ENCODE measurements around the gene PCYT2.
A peak's percentile ranks its signal among the peaks of the same experiment; 100 is the strongest.
"Not testable (repeated sequence)": the region's sequence is repeated elsewhere in the genome, so short reads cannot be mapped to it uniquely, and the experiment has no call there.

The PCYT2 gene

DNA sequence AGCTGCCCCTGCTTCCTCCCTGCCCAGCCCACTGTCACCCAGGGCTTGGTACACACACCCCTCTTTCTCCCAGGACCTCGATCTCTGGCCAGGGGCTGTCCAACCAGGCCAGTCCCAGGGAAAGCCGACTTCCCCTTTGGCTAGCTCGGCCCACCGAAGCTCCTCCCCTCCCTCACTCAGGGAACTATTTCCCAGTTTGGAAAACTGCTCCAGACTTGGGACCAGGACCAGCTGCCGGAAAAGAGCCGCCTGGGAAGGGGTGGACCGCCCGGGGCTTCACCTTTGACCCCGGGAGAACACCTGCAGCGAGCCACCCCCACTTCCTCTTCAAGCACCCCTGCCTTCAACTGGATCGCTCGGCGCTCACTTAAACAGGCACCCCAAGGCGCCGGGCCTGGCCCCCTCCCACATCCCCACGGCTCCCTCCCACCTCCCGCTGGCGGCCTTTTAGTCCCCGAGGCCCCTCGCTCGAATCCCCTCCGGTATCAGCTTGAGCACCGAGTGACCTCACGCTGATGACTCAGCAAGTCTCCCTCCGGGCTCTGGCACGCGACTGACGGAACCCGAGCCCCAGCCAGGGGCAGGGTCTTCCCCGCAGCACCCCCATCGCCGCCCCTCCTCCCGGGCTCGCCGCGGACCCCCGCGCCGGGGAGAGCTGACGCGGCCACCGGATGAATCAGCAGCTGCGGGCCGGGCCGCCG is 15.4 kb upstream of the PCYT2 start:
- DNase-seq, result no peak

DNA sequence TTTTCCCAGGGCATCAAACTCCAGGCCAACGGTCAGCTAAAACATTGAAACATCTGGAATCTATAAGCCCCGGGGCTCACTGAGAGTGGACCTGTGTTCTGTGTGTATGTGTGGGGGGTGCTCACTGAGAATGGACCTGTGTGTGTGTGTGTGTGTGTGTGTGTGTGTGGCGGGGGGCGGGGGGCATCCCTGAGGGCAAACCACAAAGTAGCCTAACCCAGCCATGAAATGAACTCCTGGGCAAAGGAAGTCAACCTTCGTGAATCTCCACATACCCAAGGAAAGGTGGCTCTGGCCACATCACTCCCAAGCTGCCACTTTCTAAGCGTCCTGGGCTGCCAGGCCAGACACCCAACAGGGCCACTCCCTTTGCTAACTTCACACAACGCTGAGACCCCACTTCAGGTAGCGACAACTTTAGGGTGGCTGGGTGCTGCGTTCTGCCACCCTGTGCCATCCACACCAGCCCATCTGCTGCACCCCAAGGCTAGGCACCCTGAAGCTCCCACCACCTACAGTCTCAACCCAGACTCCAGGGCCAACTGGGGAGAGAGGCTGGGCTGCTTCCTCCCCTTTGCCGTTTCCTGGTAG is 14.8 kb upstream of the PCYT2 start:
- no peak for DNase-seq

DNA sequence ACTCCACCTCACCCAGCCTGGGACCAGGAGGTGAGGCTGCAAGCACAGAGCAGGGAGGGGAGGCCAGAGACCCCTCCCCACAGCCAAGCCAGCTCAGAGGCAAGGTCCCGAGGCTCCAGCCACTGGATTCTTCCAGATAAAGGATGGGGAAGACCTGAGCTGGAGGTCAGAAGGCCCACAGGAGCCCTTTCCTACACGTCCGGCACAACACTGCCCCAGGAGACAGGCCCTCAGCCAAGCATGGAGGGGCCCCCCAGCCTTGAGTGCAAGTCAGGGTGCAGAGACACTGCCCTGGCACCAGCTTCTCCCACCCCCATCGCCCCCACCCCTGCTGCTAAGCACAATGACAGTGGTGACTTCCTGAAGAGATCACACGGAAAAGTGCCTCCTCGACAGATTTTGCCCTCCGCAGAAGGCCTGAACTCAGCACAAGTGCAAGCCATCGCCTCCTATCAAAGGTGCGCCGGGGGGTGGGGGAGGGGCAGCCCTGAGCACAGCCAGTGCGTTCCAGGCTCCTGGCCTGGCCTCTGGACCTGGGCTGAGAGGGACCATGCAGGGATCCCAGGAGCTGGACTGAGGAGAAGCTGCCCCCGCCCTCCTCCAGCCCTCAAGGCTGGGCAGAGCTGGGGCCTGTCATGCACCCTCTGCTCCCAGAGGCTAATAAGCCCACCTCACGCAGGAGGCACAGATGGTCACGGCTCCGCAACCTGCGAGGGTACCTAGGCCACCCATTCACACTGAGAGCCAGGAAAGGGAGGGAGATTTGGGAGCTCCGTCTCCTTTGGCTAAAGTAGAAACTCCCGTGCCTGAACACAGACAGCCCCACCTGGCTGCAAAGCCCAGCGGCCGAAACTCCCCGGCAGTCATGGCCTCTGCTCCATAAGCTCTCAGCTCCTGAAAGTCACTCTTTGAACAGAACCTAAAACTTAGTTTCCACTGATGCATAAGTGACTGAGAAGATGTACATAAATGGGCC is 13.6 kb upstream of the PCYT2 start:
- DNase-seq, result no peak

DNA sequence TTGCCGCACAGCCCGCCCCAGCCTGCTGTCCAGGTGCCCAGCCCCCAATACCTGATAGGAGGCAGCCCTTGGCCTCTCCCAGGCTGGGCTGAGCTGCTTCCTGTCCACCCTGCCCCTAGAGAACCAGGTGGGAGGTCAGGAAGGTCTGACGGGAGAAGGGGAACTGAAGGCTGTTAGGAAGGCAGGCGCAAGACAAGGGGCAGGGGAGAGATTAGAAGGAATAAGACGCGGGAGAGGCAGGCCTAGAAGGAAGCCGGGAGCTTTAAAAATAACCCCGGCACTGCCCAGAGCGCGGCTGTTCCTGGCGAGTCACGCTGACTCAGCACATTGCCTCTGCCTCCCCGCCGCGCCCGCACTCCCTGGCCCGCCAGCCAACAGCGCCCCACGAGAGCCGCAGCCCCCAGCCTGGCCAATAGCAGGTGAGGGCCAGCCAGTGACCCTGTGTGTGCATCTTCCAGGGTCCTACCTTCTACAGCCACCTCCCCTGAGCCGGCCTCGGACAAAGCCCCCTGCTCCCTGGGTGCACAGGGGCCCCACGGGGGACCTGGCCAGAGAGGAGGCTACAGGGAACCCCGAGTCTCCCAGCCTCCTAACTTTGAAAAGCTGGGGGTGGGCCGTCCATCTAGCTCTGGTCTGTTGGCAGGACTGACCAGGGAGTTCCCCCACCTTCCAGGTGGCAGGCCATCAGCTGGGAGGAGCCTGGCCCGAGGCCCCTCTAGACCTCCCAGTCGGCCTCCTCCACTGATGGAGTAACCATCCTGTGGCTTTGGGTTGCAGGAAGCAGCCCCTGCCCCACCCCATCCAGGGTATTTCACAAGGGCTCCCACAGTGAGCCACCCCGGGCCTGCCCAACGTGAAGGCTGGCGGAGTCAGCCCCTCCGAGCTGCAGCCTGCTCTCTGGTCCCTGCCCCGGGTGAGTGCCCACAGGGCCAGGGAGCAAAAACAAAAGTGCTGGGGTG is 12.4 kb upstream of the PCYT2 start:
- DNase-seq, result no peak

DNA sequence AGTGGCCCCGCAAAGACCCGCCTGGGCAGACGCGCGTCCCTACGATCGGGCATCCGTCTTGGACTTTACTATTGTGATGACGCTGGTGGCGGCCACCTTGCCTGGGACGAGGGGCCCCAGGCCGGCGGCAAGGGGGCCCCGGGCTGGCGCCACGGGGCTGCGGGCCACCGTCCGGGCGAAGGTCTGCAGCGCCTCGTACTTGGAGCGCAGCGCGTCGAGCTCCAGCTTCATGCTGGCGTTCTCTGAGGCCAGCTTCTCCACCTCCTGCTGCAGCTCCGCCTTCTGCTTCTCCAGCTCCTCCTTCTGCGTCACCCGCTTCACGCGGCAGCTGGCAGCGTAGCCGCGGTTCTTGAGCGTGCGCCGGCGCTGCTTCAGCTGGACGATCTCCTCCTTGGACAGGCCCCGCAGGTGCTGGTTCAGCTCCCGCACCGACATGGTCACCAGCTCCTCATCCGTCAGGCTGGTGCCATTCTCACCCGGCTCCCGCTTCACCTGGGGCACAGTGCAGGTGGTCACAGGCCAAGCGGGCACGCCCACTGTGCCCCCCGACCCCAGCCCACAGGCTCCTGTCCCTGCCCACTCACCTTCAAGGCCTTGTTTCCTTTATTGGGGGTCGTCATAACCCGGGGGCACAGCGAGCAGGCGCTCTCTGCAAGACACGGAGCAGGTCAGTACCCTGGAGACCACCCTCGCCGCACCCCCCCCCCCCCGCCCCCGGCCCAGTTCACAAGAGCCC is 11.5 kb upstream of the PCYT2 start:
- DNase-seq, result no peak

DNA sequence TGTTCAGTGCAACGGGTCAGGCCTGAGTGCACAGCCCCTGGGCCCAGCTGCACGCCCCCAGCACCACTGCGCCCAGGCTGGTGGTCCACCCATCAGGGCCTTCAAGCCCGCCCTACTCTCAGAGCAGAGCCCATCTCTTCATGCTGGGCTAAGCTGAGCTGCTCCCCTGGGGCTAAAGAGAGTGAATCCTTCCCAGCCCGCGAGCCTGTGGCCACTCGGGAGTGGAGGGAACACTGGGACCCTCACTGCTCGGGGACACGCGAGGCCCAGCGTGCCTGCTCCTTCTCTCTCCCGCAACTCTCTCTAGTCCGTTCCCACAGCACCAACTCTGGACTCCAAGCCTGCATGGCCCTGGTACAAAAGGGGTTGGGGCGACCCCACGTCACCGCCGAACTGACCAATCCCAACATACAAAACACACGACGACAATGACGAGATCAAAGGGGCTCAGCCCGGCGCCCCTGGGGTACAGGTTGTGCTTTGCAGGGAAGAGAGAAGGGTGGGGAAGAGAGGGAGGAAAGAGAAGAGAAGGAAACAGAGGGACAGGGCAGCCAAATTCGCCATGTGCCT is 10.9 kb upstream of the PCYT2 start:
- no peak for DNase-seq

DNA sequence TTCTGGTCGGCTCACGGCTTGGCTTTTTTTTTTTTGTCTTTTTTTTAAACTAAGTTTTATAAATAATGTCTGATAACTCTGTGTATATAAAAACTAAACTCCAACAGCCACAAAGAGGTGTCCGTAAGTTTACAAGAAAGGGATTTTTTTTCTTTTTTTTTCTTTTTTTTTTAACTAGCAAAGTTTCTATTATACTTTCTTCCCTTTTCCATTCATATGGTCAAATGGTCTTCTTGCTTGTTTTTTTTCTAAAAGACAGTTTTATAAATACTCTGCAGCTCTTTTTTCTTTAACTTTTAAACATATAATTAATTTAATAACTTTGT is 10.3 kb upstream of the PCYT2 start:
- no peak for DNase-seq

DNA sequence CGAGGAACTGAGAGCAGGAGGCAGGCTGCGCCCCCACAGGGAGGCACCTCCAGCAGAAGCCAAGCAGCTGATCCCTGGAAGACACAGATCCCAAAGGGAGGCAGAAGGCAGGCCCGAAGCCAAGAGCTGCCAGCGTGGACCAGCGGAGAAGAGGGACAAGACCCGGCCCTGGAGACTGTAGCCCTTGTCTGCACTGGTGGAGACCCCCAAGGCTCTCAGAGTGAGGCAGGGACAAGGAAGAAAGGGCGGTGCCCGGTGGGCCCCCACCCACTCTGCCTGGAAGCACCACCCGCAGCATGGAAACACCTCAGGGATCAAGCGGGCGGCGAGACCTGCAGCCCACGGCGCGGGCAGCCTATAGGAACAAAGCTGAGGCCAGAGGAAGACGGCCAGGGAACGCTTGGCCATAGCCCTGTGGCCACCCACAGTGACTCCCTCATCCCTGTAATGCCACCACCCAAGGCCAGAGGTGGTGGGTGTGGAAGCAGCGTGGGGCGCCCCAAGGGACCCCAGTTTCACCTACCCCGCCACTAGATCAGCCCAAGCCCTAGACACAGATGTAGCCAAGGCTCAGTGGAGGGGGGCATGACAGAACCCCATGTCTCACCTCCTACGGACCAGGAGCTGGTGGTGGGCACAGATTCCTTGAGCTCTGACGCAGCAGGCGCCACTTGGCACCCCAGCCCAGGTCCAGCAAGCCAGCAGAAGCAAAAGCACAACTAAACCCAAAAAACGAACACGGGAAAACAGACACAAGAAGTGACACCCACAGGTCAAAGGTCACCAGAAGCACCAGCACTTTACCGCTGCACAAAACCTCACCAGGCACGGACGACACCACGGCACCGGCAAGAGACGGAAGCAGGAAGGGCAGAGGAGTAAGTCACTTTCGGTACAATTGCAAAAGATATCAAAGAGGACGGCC is 9.7 kb upstream of the PCYT2 start:
- no peak for DNase-seq

DNA sequence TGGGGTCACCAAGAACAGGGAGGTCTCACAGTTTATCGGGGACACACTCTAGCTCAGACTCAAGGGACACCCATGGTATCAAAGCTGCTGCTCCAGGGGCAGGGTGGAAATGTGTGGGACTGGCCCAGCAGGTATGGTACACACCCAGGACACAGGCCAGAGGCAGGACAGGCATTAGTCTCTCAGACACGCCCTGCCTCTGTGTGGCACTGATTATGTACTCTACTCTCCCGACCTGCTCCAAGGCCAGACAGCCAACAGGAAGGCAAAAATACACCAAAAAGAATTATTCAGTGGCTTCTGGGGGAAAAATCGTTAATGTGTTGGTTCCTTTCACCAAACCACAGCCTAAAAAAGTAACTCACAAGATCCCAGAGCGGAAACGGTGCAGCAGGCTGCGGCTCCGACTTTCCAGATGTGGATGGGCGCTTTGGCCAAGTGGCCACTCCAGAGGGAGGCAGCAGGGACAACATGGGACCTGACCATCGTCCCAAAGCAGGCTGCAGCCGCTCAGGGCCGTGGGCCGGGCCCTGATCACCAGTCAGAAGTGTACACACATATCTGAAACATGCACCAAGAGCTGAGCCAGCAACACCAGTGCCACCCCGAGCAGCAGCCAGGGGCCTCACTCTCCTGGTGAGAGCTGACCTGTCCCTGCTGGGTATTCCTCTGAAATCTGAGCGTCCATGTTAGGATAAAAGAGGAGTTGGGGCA is 7.8 kb upstream of the PCYT2 start:
- DNase-seq, result no peak

DNA sequence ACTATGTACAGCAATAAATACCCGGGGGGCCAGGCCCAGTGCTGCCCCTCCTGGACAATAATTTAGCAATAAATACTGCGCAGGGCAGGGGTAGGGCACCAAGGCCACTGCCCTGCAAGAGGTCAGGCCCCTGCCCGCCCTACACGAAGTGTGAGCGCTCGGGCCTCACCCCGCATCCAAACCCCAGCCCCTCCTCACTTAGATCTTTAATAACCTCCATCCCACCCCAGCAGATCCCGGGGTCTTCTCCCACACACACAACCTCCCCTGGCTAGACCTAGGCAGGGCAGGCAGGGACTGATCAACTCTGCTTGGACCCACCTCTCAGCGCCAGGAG is 7.1 kb upstream of the PCYT2 start:
- not testable (repeated sequence) for DNase-seq

DNA sequence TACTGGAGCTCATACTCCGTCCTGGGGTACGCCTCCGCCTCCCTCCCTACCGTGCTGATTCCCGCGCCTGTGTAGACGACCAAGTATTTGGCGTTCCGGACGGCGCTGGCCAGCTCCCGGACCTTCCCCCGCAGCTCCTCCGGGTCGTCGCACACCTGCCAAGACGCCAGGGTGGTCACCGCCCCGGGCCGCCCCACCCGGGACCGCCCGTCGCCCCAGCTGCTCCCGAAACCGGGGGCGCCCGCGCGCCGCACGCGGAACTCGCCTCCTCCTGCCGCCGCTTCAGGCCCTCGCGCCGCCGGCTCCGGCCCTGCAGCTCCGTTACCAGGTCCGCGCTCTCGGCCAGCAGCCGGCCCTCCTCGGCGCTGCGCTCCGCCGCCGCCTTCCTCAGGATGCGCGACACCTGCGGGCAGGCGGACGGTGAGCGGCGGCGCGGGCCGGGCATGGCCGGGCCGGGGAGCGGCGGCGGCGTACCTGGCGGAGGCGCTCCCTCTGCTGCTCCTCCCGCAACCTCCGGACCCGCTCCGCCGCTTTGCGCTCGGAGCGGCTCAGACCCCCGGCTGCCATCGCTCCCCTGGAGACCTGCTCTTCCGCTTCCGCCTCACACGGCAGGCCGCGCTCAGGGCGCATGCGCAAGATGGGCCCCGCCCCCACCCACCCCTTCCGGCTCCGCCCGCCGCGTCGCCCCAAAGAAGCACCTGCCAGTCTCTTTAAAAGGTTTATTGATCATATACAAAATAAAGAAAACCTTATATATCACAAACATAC is 6.5 kb upstream of the PCYT2 start, which contains the start of gene SIRT7:
Gene SIRT7 (minus strand): TSS at position 612 of the 768 bp plus-strand sequence. CDS start 45 bp downstream, at position 567.
- DNase-seq, result peak; percentile 9

DNA sequence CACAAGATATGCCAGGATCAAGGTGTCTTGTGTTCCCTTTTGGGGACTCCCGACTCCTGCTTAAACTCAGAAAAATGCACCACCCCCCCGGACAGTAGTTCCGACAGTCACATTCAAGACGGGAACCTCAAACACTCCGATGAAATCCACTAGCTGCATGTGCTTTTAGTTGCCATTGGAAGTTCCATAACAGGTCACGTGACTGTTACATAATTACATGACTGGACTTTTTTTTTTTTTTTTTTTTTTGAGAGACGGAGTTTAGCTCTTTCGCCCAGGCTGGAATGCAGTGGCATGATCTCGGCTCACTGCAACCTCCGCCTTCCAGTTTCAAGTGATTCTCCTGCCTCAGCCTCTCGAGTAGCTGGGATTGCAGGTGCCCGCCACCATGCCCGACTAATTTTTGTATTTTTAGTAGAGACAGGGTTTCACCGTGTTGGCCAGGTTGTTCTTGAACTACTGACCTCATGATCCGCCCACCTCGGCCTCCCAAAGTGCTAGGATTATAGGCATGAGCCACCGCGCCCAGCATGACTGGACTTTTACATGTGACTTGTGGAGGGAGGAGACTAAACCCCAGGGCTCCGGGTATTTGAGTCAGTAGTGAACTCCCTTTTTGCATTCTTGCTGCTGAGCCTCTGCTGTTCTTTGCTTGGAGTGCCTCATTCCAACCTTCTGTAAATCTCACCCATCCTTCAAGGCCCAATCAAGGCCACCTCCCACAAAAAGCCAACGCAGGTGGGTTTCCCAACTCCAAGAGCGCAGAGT is 5.2 kb upstream of the PCYT2 start:
- DNase-seq, result no peak

DNA sequence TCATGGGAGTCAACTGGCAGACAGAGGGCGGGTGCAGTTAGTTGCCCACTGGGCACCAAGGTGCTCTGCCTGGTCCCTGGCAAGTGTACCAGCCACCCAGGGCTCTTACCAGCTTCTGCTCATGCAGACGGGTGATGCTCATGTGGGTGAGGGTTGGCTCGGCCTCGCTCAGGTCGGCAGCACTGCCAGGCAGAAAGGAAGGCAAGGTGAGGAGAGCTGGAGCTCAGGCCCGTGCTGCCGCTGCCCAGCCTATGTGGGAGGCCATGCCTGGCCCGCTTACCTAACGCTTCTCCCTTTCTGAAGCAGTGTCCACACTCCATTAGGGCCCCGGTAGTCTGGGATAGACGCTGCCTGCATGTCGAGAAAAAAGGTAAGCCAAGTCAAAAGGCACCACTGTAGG is 4.1 kb upstream of the PCYT2 start:
- no peak for DNase-seq

DNA sequence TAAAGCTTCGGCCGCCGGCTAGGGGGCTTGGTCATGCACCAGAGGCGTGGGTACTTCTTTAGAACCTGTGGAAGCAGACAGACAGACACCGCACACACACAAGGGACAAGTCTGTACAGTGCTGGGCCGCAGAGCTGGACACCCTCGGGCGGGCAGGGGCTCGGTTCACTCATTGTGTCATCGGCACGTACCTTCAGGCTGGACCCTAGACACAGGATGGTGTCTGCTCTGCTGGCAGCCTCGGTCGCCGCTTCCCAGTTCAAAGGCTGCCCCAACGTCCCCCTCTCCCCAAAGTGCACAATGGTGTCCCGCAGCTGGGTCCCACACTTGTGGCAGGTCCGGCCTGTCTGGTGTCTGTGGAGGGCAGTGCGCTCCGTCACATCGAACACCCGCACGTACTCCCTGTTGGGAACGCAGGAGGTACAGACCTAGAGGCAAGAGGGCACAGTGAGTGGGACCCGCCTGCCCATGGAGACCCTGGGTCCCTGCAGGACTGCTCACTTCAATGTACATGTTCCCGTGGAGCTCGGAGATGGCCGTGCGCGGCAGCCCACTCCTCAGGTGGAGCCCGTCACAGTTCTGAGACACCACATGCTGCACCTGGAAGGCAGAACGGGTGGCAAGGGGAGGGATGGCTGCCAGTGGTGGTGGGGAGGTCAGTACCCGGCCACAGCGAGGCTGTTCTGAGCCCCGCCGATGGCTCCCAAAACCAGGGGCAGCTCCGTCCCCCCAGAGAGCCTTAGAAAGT is 3.1 kb upstream of the PCYT2 start:
- no peak for DNase-seq

DNA sequence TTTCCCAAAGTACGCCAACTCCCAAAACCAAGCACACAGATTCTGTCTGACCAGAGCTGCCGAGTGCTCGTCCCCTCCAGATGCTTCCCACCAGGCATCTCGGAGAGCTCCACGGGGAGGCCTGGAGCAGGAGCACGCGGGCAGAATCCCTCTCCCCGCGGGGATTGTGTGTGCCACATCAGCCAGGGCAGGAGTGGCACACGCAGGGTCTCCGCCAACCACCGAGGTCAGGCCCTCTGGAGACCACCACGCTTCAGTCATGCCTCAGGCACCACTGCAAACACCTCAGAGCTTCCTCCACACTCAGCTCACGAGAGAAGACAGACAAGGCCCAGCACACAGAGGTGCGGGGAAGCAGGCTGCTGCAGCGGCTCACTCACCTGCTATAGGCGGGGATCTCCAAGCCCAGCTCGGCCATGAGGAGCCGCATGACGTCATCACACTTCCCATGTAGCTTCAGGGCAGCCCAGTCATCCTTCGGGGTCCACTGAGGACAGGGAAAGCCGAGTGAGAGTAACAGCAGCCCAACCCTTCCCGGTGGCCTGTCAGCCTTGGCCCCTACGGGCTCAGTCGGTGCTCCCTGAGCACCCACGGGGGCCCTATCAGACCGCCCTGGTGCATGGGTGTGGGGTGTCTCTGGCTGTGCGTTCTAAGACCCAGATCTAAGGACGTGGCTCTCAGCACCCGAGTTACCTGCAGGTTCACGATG is 2.3 kb upstream of the PCYT2 start:
- no peak for DNase-seq

DNA sequence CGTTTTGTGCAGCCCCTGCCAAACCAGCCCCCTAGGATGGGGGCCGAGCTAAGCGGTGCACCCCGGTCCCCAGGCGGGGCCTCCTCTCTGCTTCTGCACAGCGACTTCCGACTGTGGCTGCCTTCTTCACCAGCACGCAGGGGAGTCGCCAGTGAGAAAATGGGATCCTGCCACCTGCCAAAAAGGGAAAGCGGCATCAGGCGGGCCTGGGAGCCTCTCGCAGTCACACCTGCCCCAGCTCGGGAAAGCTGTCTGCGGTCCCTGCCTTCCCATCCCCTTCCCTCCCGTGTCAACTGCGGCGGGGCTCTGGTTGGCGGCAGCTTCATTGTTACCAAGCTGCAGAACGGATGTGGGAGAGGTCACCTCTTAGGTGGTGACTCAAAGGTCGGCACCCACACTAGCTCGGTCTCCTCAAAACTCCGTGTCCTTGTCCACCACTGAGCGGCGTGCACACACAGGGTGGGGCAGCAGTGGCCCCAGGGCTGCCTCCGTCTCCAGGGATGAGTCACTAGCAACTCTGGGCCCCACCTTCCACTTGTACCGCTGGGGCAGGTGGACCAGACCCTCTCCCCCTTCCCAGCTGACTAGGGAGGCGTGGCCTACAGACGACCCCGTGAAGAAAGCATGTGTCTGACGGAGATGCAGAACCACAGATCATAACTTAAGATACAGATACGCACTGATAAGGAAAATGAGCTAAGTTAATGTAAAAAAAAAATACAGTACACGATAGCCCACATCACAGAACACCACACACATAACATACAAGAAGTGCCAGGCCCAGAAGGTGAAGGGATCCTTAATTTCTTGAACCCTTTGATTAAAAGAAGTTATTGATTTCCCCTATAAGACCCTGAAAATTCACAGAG is 1.5 kb upstream of the PCYT2 start:
- no peak for DNase-seq

Measured in NCI-H187 treated with DMSO at 0.1 percent for 48 hours (cell line).